Tibial nerve (tissue), 4 donors: ENCODE results near the gene UBXN4. TPM values are rescaled to one million over a fixed set of nuclear protein-coding genes. Genes with fewer than 3 reads are reported as not detected.

Experiments used
- DNase-seq, 2 donors: peaks; one replicate each; pipeline ENCODE4 v3.0.0-alpha.2; 2019; ENCODE audit warnings: low spot score in 2 of 2
- H3K27ac ChIP-seq, 4 donors: fragments of 200-600 bp; sonication (generic) in 3 of 4; one replicate each; pipeline ENCODE4 v1.5.1; 2017 to 2019; ENCODE audit warnings: mild to moderate bottlenecking in 1 of 4
- H3K27me3 ChIP-seq, 2 donors: fragments of 200-600 bp; sonication (generic) in 1 of 2; one replicate each; pipeline versions ENCODE4 v1.5.1 to v1.6.0; 2017 to 2019
- H3K36me3 ChIP-seq, 3 donors: fragments of 200-600 bp; sonication (generic); one replicate each; pipeline ENCODE4 v1.5.1; 2018 to 2019
- H3K4me1 ChIP-seq, 4 donors: fragments of 200-600 bp; sonication (generic) in 3 of 4; one replicate each; pipeline ENCODE4 v1.5.1; 2017 to 2019
- H3K4me3 ChIP-seq, 4 donors: fragments of 200-600 bp; sonication (generic) in 3 of 4; one replicate each; pipeline ENCODE4 v1.5.1; 2017 to 2019; ENCODE audit warnings: mild to moderate bottlenecking in 1 of 4, moderate library complexity in 1 of 4
- H3K9me3 ChIP-seq, 4 donors: fragments of 200-600 bp; sonication (generic) in 3 of 4; one replicate each; pipeline ENCODE4 v1.5.1; 2017 to 2019
- CTCF ChIP-seq, 5 experiments: fragments of 200-600 bp in 3 of 5; fragments of 450-650 bp in 2 of 5; sonication (generic) in 3 of 5; IDR thresholded peaks; one replicate each; pipeline ENCODE4 v1.5.1; 2016 to 2019; ENCODE audit warnings: antibody characterized with exemption in 5 of 5, mild to moderate bottlenecking in 3 of 5, moderate library complexity in 2 of 5
- EP300 ChIP-seq, 2 donors: sonication (generic); formaldehyde crosslinking; IDR thresholded peaks; one replicate each; pipeline ENCODE4 v1.6.1; 2017; ENCODE audit warnings: antibody characterized with exemption in 2 of 2, mild to moderate bottlenecking in 1 of 2
- POLR2A ChIP-seq, 2 donors: fragments of 450-650 bp; IDR thresholded peaks; one replicate each; pipeline ENCODE4 v1.6.1; 2017; ENCODE audit warnings: antibody characterized with exemption in 2 of 2, mild to moderate bottlenecking in 2 of 2, moderate library complexity in 2 of 2
- WGBS, 2 donors: methylation state at CpG; one replicate each; pipeline ENCODE4 v1.1.5; 2018; 5-methylcytosine and 5-hydroxymethylcytosine counted together
- total RNA-seq, 4 donors: library from RNA; depleted of rRNA; stranded (reverse); fragments of >200 nt; gene quantifications; one replicate each; pipeline ENCODE4 v1.1.0, GENCODE V29; 2016

Gene UBXN4
- total RNA-seq, 4 donors from 2014 or later, result 57.6 to 72.0 (median 63.3) TPM

- H3K27me3 ChIP-seq, result no peaks in the 10 kb centered on the region
- DNase-seq, result no peak
- H3K9me3 ChIP-seq, result peaks cover 0 to 28% (median 0%) of the 10 kb centered on the region in 4 donors
- TF ChIP-seq EP300 (IDR thresholded peaks at IDR 0.05) (no peak), POLR2A (IDR thresholded peaks at IDR 0.05) (no peak), CTCF (IDR thresholded peaks at IDR 0.05) (no peak)
- H3K36me3 ChIP-seq, result no peaks in the 10 kb centered on the region
- no peaks in the 10 kb centered on the region for H3K4me1 ChIP-seq
- 93 to 97% methylated on average over 8 of the region's 8 CpGs for WGBS, 2 donors
- no peak overlapping the region for H3K4me3 ChIP-seq
- no peak overlapping the region for H3K27ac ChIP-seq
Observed at GRCh38 chr2:135796606-135797005, 55.0 kb downstream of the UBXN4 start.

GRCh38 chr2:135797497-135798274, 56.0 kb downstream of the UBXN4 start:
- no peak overlapping the region for H3K27ac ChIP-seq
- 52 to 55% methylated on average over 22 of the region's 22 CpGs for WGBS, 2 donors
- H3K4me1 ChIP-seq, result no peaks in the 10 kb centered on the region
- peak; percentile 68 to 80 (median 76) for TF ChIP-seq CTCF (IDR thresholded peaks at IDR 0.05)
- no peak for TF ChIP-seq POLR2A (IDR thresholded peaks at IDR 0.05)
- H3K36me3 ChIP-seq, result no peaks in the 10 kb centered on the region
- H3K4me3 ChIP-seq, result no peak overlapping the region
- DNase-seq, result peak; percentile 46 to 64
- peaks cover 0 to 27% (median 0%) of the 10 kb centered on the region in 4 donors for H3K9me3 ChIP-seq
- H3K27me3 ChIP-seq, result no peaks in the 10 kb centered on the region

- no peak overlapping the region for H3K27ac ChIP-seq
- no peaks in the 10 kb centered on the region for H3K4me1 ChIP-seq
- no peaks in the 10 kb centered on the region for H3K36me3 ChIP-seq
- no peak overlapping the region for H3K4me3 ChIP-seq
- no peaks in the 10 kb centered on the region for H3K27me3 ChIP-seq
- WGBS, 2 donors, result 64 to 65% methylated on average over 5 of the region's 5 CpGs
- H3K9me3 ChIP-seq, result peaks cover 0 to 25% (median 0%) of the 10 kb centered on the region in 4 donors
- no peak for TF ChIP-seq EP300 (IDR thresholded peaks at IDR 0.05)
- no peak for TF ChIP-seq CTCF (IDR thresholded peaks at IDR 0.05)
- no peak for TF ChIP-seq POLR2A (IDR thresholded peaks at IDR 0.05)
- no peak for DNase-seq
Observed at GRCh38 chr2:135798275-135798705, 56.6 kb downstream of the UBXN4 start.

GRCh38 chr2:135798762-135799161, 57.1 kb downstream of the UBXN4 start:
- 36 to 41% methylated on average over 4 of the region's 4 CpGs for WGBS, 2 donors
- TF ChIP-seq POLR2A (IDR thresholded peaks at IDR 0.05), result no peak
- TF ChIP-seq EP300 (IDR thresholded peaks at IDR 0.05), result no peak
- no peak for TF ChIP-seq CTCF (IDR thresholded peaks at IDR 0.05)

GRCh38 chr2:135799738-135800137, 58.1 kb downstream of the UBXN4 start:
- WGBS, 2 donors, result 52 to 54% methylated on average over 2 of the region's 2 CpGs
- no peak overlapping the region for H3K4me3 ChIP-seq
- TF ChIP-seq CTCF (IDR thresholded peaks at IDR 0.05) (no peak), POLR2A (IDR thresholded peaks at IDR 0.05) (no peak), EP300 (IDR thresholded peaks at IDR 0.05) (no peak)

More at GRCh38 chr2:135798762-135799161, 57.1 kb downstream of the UBXN4 start:
- Histone ChIP-seq H3K4me3 (no peak overlapping the region), H3K4me1 (no peaks in the 10 kb centered on the region), H3K36me3 (no peaks in the 10 kb centered on the region), H3K27ac (no peak overlapping the region), H3K9me3 (peaks cover 0 to 25% (median 0%) of the 10 kb centered on the region in 4 donors), H3K27me3 (no peaks in the 10 kb centered on the region)
- DNase-seq, result no peak

More at GRCh38 chr2:135799738-135800137, 58.1 kb downstream of the UBXN4 start:
- Histone ChIP-seq H3K36me3 (no peaks in the 10 kb centered on the region), H3K27ac (no peak overlapping the region), H3K4me1 (no peaks in the 10 kb centered on the region), H3K27me3 (no peaks in the 10 kb centered on the region), H3K9me3 (peaks cover 0 to 25% (median 0%) of the 10 kb centered on the region in 4 donors)
- no peak for DNase-seq
